Psoas muscle (tissue), 8 donors: ENCODE results near the gene TSN. TPM values are rescaled to one million over a fixed set of nuclear protein-coding genes. Genes with fewer than 3 reads are reported as not detected.
"Not testable (repeated sequence)": the region's sequence is repeated elsewhere in the genome, so short reads cannot be mapped to it uniquely, and the experiment has no call there.

Source experiments
- ATAC-seq, 4 donors: fragments of 200-7000 bp; cut with Tn5 transposase; one replicate each; pipeline ENCODE4 v1.9.1; 2020; ENCODE audit warnings: moderate library complexity in 3 of 4, mild to moderate bottlenecking in 2 of 4
- DNase-seq, 2 donors: peaks; one replicate each; pipeline ENCODE4 v3.0.0-alpha.2; 2020
- H3K27ac ChIP-seq: fragments of 200-600 bp; one replicate; pipeline ENCODE4 v1.8.0; 2022
- H3K27me3 ChIP-seq, 3 donors: fragments of 200-600 bp in 1 of 3; one replicate each; pipeline versions ENCODE4 v1.6.1 to v1.8.0; 2013 to 2022; ENCODE audit warnings: low read length in 2 of 3, mild to moderate bottlenecking in 2 of 3, moderate library complexity in 1 of 3; ENCODE audit not compliant: insufficient read depth in 3 of 3
- H3K36me3 ChIP-seq, 2 donors: fragments of 200-600 bp in 1 of 2; one replicate each; pipeline versions ENCODE4 v1.6.1 to v1.8.0; 2013 to 2022; ENCODE audit warnings: low read depth in 1 of 2, mild to moderate bottlenecking in 1 of 2, moderate library complexity in 1 of 2; ENCODE audit not compliant: insufficient read depth in 1 of 2
- H3K4me1 ChIP-seq: fragments of 200-600 bp; one replicate; pipeline ENCODE4 v1.8.0; 2022
- H3K4me3 ChIP-seq: fragments of 200-600 bp; one replicate; pipeline ENCODE4 v1.8.0; 2022; ENCODE audit warnings: mild to moderate bottlenecking
- H3K9me3 ChIP-seq: fragments of 200-600 bp; one replicate; pipeline ENCODE4 v1.8.0; 2022
- WGBS, 3 donors: extraction: QIAGEN DNeasy Blood & Tissue Kit; methylation state at CpG; one replicate each; pipeline versions ENCODE4 v1.1.6 to v1.1.7; 2013; 5-methylcytosine and 5-hydroxymethylcytosine counted together
- intact Hi-C, 2 donors: fragments of 100-400 bp; cut with DNase I; formaldehyde crosslinking; loops; one replicate each; pipeline versions ENCODE4 v1.11.0 to v1.14.2; 2022
- polyA plus RNA-seq, 3 donors: library from polyadenylated mRNA; stranded (reverse); fragments of 200-250 nt; gene quantifications; one replicate each; pipeline ENCODE4 v1.2.3, GENCODE V29; 2013
- total RNA-seq, 4 donors: library from RNA; stranded (reverse); fragmentation: NEBNext Ultra II Directional in 2 of 4; extraction: Animal tissue kit (Norgen Biotek cat#: 25700) in 2 of 4; gene quantifications; one replicate each; pipeline versions ENCODE4 v1.2.1 to v1.2.4, GENCODE V29; 2021 to 2023
- TF ChIP-seq, protein P1 (sequence below): fragments of 200-600 bp; IDR thresholded peaks from one replicate; pipeline ENCODE4 v1.8.0; 2022; ENCODE audit warnings: antibody characterized with exemption
- donor health status: healthy with polysubstance abuse.
- donor health status: DM: no; HTN: no; CAD: no; lungs with moderate emphysema.
- donor health status: Bipolar disorder and iron deficiency.
- donor health status: healthy.
- donor health status: DM: yes; HTN: yes; CAD: no.
- donor health status: DM: no; HTN: no; CAD: no.
- donor health status: DM: no; HTN: no; CAD: no.
- donor health status: DM: yes; HTN: yes; CAD: no.

TSN gene
- total and polyA plus RNA-seq, 7 donors = 25.0 to 68.4 (median 40.5) TPM

DNA sequence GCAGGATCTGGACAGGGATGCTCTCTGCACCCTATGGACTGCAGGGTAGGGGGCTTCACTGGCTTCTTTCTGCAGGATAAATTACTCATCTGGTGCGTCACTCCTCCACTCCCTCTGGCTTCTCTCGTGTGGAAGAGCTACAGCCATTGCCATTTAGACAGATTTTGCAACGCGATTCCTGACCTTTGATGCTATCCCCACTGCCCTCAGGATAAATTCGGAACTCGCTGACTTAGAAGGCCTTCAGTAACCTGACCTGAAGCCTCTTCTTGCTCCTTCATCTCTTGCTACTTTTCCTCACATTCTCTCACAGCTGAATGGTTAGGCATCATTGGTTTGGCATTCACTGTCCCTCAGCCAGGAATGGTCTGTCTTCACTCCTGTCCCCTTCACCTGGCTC, 24.1 kb upstream of the TSN start:
- Histone ChIP-seq H3K9me3 (no peaks in the 10 kb centered on the region), H3K27me3 (no peaks in the 10 kb centered on the region), H3K4me1 (peaks cover 4% of the 10 kb centered on the region), H3K4me3 (no peak overlapping the region), H3K27ac (no peak overlapping the region), H3K36me3 (peaks cover 4 to 89% of the 10 kb centered on the region in 2 donors)
- WGBS, 3 donors = 71 to 85% (median 74%) methylated on average over 6 of the region's 6 CpGs
- peak in 1 of 4 donors; percentile 18 for ATAC-seq
- TF ChIP-seq, protein P1, sequence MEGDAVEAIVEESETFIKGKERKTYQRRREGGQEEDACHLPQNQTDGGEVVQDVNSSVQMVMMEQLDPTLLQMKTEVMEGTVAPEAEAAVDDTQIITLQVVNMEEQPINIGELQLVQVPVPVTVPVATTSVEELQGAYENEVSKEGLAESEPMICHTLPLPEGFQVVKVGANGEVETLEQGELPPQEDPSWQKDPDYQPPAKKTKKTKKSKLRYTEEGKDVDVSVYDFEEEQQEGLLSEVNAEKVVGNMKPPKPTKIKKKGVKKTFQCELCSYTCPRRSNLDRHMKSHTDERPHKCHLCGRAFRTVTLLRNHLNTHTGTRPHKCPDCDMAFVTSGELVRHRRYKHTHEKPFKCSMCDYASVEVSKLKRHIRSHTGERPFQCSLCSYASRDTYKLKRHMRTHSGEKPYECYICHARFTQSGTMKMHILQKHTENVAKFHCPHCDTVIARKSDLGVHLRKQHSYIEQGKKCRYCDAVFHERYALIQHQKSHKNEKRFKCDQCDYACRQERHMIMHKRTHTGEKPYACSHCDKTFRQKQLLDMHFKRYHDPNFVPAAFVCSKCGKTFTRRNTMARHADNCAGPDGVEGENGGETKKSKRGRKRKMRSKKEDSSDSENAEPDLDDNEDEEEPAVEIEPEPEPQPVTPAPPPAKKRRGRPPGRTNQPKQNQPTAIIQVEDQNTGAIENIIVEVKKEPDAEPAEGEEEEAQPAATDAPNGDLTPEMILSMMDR = no peak
- intact Hi-C loops = no loop called here
- no peak for DNase-seq

DNA sequence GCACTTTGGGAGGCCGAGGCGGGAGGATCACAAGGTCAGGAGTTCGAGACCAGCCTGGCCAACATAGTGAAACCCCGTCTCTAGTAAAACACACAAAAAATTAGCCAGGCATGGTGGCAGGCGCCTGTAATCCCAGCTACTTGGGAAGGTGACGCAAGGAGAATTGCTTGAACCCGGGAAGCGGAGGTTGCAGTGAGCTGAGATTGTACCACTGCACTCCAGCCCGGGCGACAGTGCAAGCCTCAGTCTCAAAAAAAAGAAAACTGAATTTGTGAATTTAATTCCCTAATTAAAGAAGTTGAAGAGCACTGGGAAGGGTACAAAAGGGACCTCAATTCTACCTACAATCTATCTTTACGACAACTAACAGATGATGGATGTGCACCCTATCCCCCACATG, 20.9 kb upstream of the TSN start:
- H3K27ac ChIP-seq, H3K9me3 ChIP-seq, H3K4me3 ChIP-seq, H3K4me1 ChIP-seq, DNase-seq, ATAC-seq, intact Hi-C loops, H3K27me3 ChIP-seq: not testable (repeated sequence)
- WGBS, 3 donors = 90 to 96% (median 93%) methylated on average over 11 of the region's 11 CpGs
- peaks cover 0 to 57% of the 10 kb centered on the region in 2 donors for H3K36me3 ChIP-seq

DNA sequence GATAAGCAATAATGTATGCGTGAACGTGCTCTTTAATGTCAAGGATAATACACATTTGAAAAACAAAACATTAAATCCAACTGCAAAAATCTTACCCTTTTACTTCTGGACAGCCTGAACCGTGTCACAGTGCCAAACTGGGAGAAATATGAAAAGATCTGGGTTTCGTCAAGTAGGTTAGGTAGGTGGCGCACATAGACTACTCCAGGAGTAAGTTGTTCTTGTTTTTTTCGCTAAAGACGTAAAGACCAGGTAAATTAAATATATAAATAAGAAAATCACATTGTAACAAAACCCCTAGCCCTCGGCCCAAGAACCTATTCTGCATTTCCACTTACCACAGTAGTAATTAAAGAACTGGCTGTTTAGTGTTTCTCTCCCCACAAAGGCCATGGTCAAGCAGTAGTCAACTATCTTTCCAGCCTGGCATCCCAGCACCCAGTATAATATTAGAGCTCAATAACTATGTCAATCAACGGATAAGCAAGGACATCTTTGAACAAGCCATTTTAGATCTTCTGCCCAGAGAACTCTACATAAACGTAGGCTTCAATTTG, 19.9 kb upstream of the TSN start:
- WGBS, 3 donors = 37% methylated on average over 10 of the region's 10 CpGs
- Histone ChIP-seq H3K27me3 (no peaks in the 10 kb centered on the region), H3K4me3 (peak overlapping the region; percentile 99), H3K9me3 (no peaks in the 10 kb centered on the region), H3K27ac (peak overlapping the region; percentile 95), H3K4me1 (peaks cover 4% of the 10 kb centered on the region), H3K36me3 (peaks cover 0 to 47% of the 10 kb centered on the region in 2 donors)
- DNase-seq (no peak), ATAC-seq (no peak)
- intact Hi-C loops = loop anchor here in 1 of 2 donors (5.0 kb wide), 1 partner anchor 203 kb away; the partner anchor contains the start of gene RNU4ATAC
- TF ChIP-seq, protein P1 = no peak

DNA sequence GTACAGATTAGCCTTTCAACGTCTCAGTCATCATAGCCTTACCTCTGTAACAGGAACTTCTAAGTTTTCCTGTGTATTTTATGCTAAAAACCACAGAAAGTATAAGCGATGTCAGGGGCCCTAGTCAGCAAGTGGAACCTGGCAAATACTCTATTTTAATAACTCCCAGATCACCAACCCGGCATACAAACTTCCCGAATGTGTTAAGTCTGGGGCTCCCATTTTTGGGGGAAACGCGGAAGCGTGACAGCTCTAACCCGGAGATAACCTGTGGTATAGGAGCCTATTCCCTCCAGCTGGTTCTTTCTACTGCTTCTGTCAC, 19.4 kb upstream of the TSN start:
- Histone ChIP-seq H3K27ac (peak overlapping the region; percentile 95), H3K27me3 (no peaks in the 10 kb centered on the region), H3K36me3 (peaks cover 0 to 42% of the 10 kb centered on the region in 2 donors), H3K4me1 (peaks cover 4% of the 10 kb centered on the region), H3K9me3 (no peaks in the 10 kb centered on the region), H3K4me3 (peak overlapping the region; percentile 99)
- intact Hi-C loops = loop anchor here in 1 of 2 donors (5.0 kb wide), 1 partner anchor 204 kb away; the partner anchor contains the start of gene RNU4ATAC
- TF ChIP-seq, protein P1 = no peak
- DNase-seq = no peak
- ATAC-seq = no peak
- 0 to 1% (median 0%) methylated on average over 8 of the region's 8 CpGs for WGBS, 3 donors

DNA sequence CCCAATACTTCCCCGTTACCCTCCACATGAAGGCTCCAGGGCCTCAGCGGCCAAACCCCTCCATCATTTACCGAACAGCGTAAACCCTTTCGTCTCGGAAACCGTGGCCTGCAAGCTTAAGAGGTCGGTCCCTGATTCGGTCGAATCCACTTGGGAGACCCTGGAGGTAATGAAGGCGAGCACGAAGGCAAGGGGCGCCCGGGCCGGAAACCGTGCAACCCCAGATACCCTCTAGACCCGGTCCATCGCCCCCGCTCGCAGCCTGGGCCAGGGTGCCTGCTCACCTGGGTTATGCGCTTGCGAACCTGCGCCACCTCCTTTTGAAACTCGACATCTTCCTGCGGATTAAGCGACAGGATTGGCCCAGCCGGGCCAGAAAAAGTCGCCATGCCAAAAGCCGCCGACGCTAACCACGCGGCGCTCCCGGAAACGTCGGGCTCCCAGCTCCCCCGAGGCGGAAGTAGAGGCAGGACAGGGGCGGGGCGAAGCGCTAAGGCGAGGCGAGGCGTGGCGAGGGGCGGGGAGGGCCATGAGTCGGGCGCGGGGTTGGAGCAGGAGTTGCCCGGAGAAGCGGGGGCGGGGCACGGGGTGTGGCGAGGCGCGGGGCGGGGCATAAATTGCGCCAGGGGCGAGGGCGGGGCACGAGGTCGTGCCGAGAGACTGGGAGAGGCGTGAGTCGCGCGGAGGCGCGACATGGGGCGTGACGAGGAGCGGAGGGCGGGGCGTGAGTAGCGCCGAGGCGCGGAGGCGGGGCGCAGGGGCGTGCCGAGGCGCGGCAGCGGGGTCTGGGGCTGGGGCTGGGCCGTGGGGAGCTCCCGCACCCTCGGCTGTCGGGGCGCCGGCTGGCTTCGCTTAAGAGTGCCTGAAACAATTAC, 18.8 kb upstream of the TSN start, which contains the start of gene NIFK:
Gene NIFK (minus strand): TSS at position 414 of the 875 bp plus-strand sequence. CDS start 25 bp downstream, at position 389.
- WGBS, 3 donors = 1% methylated on average over 58 to 93 of the region's 93 CpGs
- peak; percentile 98 for ATAC-seq

More for the DNA sequence above, 18.8 kb upstream of the TSN start, which contains the start of gene NIFK:
- H3K9me3 ChIP-seq = no peaks in the 10 kb centered on the region
- peaks cover 0 to 36% of the 10 kb centered on the region in 2 donors for H3K36me3 ChIP-seq
- intact Hi-C loops = loop anchor here in 1 of 2 donors (5.0 kb wide), 1 partner anchor 204 kb away; the partner anchor contains the start of gene RNU4ATAC
- peak within 1 kb of the TSS; percentile 95 for H3K27ac ChIP-seq
- peak; percentile 100 for DNase-seq
- TF ChIP-seq, protein P1 = no peak
- H3K4me1 ChIP-seq = peaks cover 4% of the 10 kb centered on the region
- H3K27me3 ChIP-seq = no peaks in the 10 kb centered on the region
- peak within 1 kb of the TSS; percentile 99 for H3K4me3 ChIP-seq
